Measurements from ENCODE around the gene PRM1. TPM values are rescaled to one million over a fixed set of nuclear protein-coding genes. Genes with fewer than 3 reads are reported as not detected.

The PRM1 gene
- total and polyA plus RNA-seq, 4 donors = not detected

DNA sequence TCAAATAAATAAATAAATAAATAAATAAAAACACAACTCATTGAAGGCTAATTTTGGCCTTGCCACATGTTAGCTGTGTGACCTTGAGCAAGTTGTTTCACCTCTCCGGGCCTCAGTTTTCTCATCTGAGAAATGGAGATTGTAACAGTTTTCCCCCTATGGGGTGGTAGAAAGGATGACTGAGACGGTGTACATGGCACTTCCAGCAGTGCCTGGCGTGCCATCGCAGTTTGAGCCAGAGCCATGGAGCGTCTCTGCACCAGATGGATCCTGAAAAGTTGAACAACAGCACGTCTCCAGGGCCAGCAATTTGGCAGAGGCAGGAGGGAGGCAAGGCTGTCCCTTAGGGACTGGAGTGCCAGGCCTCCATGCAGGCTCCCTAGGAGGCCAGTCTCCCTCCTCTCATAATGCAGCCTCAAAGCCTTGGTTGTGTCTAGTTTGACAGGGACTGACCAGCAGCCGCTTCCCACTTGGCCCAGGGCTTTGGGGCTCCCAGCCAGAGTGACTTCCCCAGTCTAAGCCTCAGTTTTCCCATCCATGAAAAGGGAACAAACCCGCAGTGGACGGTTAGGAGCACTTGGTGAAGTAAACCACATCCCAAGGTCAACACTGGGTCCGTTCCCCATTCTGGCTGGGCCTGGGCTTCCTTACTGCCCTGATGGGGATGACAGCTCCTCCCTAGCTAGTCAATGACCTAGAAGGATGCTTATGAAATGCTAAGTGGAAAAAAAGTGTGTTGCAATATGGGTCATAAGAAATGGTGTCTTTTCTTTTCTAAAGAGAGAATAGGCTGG lies 44.5 kb downstream of the PRM1 start:
- no peaks in the 10 kb centered on the region for H3K27me3 ChIP-seq (ENCODE audit: control insufficient read depth in 3 of 3, insufficient read depth in 3 of 3, low read length in 2 of 3)
- H3K9me3 ChIP-seq (ENCODE audit: control insufficient read depth in 4 of 4, insufficient read depth in 3 of 4, low read length in 3 of 4) = no peaks in the 10 kb centered on the region
- H3K4me1 ChIP-seq (ENCODE audit: control insufficient read depth in 5 of 5, insufficient read depth in 5 of 5, low read length in 5 of 5) = peaks cover 0 to 9% (median 0%) of the 10 kb centered on the region in 5 donors
- DNase-seq (no peak), ATAC-seq (ENCODE audit: insufficient read depth, low FRiP score) (peak; percentile 59)
- TF ChIP-seq, protein P1, sequence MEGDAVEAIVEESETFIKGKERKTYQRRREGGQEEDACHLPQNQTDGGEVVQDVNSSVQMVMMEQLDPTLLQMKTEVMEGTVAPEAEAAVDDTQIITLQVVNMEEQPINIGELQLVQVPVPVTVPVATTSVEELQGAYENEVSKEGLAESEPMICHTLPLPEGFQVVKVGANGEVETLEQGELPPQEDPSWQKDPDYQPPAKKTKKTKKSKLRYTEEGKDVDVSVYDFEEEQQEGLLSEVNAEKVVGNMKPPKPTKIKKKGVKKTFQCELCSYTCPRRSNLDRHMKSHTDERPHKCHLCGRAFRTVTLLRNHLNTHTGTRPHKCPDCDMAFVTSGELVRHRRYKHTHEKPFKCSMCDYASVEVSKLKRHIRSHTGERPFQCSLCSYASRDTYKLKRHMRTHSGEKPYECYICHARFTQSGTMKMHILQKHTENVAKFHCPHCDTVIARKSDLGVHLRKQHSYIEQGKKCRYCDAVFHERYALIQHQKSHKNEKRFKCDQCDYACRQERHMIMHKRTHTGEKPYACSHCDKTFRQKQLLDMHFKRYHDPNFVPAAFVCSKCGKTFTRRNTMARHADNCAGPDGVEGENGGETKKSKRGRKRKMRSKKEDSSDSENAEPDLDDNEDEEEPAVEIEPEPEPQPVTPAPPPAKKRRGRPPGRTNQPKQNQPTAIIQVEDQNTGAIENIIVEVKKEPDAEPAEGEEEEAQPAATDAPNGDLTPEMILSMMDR (IDR thresholded peaks at IDR 0.05; ENCODE audit: control extremely low read depth, extremely low read depth) = no peak
- no peak overlapping the region for H3K4me3 ChIP-seq
- H3K27ac ChIP-seq (ENCODE audit: low read depth in 1 of 2, low read length in 1 of 2) = no peak overlapping the region
- no peak overlapping the region for H3K9ac ChIP-seq (ENCODE audit: insufficient read depth in 1 of 2, low read length in 2 of 2)
- WGBS, 2 donors = 69 to 77% methylated on average over 10 of the region's 10 CpGs
- H3K36me3 ChIP-seq (ENCODE audit: control insufficient read depth in 4 of 4, insufficient read depth in 4 of 4, low read length in 4 of 4) = no peaks in the 10 kb centered on the region

DNA sequence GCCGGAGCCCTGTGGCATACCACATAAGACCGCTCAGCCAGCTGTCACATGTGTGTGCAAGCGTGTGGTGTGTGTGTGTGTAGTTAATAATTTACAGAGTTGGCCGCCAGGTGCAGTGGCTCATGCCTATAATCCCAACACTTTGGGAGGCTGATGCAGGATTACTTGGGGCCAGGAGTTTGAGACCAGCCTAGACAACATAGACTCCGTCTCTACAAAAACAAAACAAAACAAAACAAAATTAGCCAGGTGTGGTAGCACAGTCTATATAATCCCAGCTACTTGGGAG lies 45.5 kb downstream of the PRM1 start:
- WGBS, 2 donors = 35 to 78% methylated on average over 5 of the region's 5 CpGs
- DNase-seq = no peak

DNA sequence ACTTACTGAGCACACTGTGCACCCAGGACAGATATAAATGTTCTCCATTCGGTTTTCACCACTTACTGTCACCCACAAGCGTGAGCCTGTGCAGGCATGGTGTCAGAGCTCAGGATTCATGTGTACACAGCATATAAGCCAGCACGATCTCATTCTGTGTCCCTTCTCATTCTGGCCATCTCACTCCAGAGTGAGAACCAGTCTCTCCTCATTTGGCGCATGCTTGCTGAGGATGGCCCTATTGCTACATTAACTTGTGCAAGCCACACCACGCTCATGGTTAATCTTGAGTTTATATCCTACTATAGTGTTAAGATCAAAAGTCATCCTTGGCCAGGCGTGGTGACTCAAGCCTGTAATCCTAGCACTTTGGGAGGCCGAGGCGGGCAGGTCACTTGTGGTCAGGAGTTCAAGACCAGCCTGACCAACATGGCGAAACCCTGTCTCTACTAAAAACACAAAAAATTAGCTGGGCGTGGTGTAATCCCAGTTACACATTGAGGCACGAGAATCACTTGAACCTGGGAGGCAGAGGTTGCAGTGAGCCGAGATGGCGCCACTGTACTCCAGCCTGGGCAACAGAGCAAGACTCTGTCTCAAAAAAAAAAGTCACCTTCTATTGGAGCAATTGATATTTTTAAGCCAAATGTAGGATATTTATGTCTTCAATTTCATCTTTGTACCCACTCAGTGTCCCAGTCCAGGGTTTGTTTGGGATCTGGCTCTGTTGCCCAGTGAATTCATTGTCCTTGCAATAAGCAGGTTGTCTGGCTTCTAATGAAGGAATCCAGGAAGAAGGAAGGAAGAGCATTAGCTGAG lies 46.0 kb downstream of the PRM1 start:
- no peak overlapping the region for H3K4me3 ChIP-seq
- H3K27ac ChIP-seq (ENCODE audit: low read depth in 1 of 2, low read length in 1 of 2) = peak overlapping the region in 1 of 2 donors; percentile 57
- H3K36me3 ChIP-seq (ENCODE audit: control insufficient read depth in 4 of 4, insufficient read depth in 4 of 4, low read length in 4 of 4) = no peaks in the 10 kb centered on the region
- WGBS, 2 donors = 49 to 80% methylated on average over 13 of the region's 13 CpGs
- H3K4me1 ChIP-seq (ENCODE audit: control insufficient read depth in 5 of 5, insufficient read depth in 5 of 5, low read length in 5 of 5) = peaks cover 0 to 9% (median 0%) of the 10 kb centered on the region in 5 donors
- no peaks in the 10 kb centered on the region for H3K27me3 ChIP-seq (ENCODE audit: control insufficient read depth in 3 of 3, insufficient read depth in 3 of 3, low read length in 2 of 3)
- no peaks in the 10 kb centered on the region for H3K9me3 ChIP-seq (ENCODE audit: control insufficient read depth in 4 of 4, insufficient read depth in 3 of 4, low read length in 3 of 4)
- ATAC-seq (ENCODE audit: insufficient read depth, low FRiP score) = no peak
- no peak overlapping the region for H3K9ac ChIP-seq (ENCODE audit: insufficient read depth in 1 of 2, low read length in 2 of 2)
- TF ChIP-seq, protein P1 (IDR thresholded peaks at IDR 0.05; ENCODE audit: control extremely low read depth, extremely low read depth) = no peak
- no peak for DNase-seq

More for the DNA sequence above, 45.5 kb downstream of the PRM1 start:
- Histone ChIP-seq H3K27me3 (ENCODE audit: control insufficient read depth in 3 of 3, insufficient read depth in 3 of 3, low read length in 2 of 3) (no peaks in the 10 kb centered on the region), H3K4me1 (ENCODE audit: control insufficient read depth in 5 of 5, insufficient read depth in 5 of 5, low read length in 5 of 5) (peaks cover 0 to 9% (median 0%) of the 10 kb centered on the region in 5 donors), H3K36me3 (ENCODE audit: control insufficient read depth in 4 of 4, insufficient read depth in 4 of 4, low read length in 4 of 4) (no peaks in the 10 kb centered on the region), H3K27ac (ENCODE audit: low read depth in 1 of 2, low read length in 1 of 2) (peak overlapping the region in 1 of 2 donors; percentile 57), H3K9me3 (ENCODE audit: control insufficient read depth in 4 of 4, insufficient read depth in 3 of 4, low read length in 3 of 4) (no peaks in the 10 kb centered on the region), H3K4me3 (no peak overlapping the region), H3K9ac (ENCODE audit: insufficient read depth in 1 of 2, low read length in 2 of 2) (no peak overlapping the region)
- ATAC-seq (ENCODE audit: insufficient read depth, low FRiP score) = no peak
- TF ChIP-seq, protein P1 (IDR thresholded peaks at IDR 0.05; ENCODE audit: control extremely low read depth, extremely low read depth) = no peak

Measured in lung (tissue), 12 donors.